Stimulated activated CD8-positive, alpha-beta memory T cell treated with anti-CD3 and anti-CD28 coated beads, Interleukin-2, amount 100 ng/mL, for 1 hour (primary cell): Measurements from ENCODE around the gene TMSB4X.
A peak's percentile ranks its signal among the peaks of the same experiment; 100 is the strongest.
"Not testable (repeated sequence)": the region's sequence is repeated elsewhere in the genome, so short reads cannot be mapped to it uniquely, and the experiment has no call there.

Source experiments
- DNase-seq, 2 donors: peaks; one replicate each; pipeline ENCODE4 v3.0.0-alpha.2; 2020; ENCODE audit warnings: low read depth in 2 of 2

Gene TMSB4X

GRCh38 chrX:12955882-12956703 lies 18.8 kb upstream of the TMSB4X start:
- peak in 1 of 2 donors; percentile 47 for DNase-seq

- no peak for DNase-seq
Measured at GRCh38 chrX:12956704-12957534, 18.0 kb upstream of the TMSB4X start.

- DNase-seq = no peak
Measured at GRCh38 chrX:12958059-12958458, 16.9 kb upstream of the TMSB4X start.

GRCh38 chrX:12958461-12958860 lies 16.4 kb upstream of the TMSB4X start:
- DNase-seq = no peak

- no peak for DNase-seq
Measured at GRCh38 chrX:12961196-12961718, 13.7 kb upstream of the TMSB4X start.

GRCh38 chrX:12962041-12962504 lies 12.8 kb upstream of the TMSB4X start:
- DNase-seq = no peak

GRCh38 chrX:12963210-12963850 lies 11.6 kb upstream of the TMSB4X start:
- not testable (repeated sequence) for DNase-seq

GRCh38 chrX:12965131-12965940 lies 9.6 kb upstream of the TMSB4X start:
- no peak for DNase-seq

- no peak for DNase-seq
Measured at GRCh38 chrX:12966151-12966550, 8.8 kb upstream of the TMSB4X start.

- no peak for DNase-seq
Measured at GRCh38 chrX:12967711-12968465, 7.0 kb upstream of the TMSB4X start.

- no peak for DNase-seq
Measured at GRCh38 chrX:12970691-12971202, 4.2 kb upstream of the TMSB4X start.

- DNase-seq = no peak
Measured at GRCh38 chrX:12971282-12972003, 3.5 kb upstream of the TMSB4X start.

- DNase-seq = no peak
Measured at GRCh38 chrX:12972243-12972642, 2.7 kb upstream of the TMSB4X start.

GRCh38 chrX:12972878-12973560 lies 1.9 kb upstream of the TMSB4X start:
- no peak for DNase-seq

- DNase-seq = no peak
Measured at GRCh38 chrX:12973561-12974304, 1.2 kb upstream of the TMSB4X start.

- DNase-seq = no peak
Measured at GRCh38 chrX:12974305-12974795, 560 bp upstream of the TMSB4X start.

GRCh38 chrX:12975670-12975965 lies 708 bp downstream of the TMSB4X start:
- DNase-seq = no peak

GRCh38 chrX:12975991-12976558 lies 1.2 kb downstream of the TMSB4X start:
- no peak for DNase-seq
